HG02884 (cell line): Measurements from ENCODE around the gene ABCA13.
"Not testable (repeated sequence)": the region's sequence is repeated elsewhere in the genome, so short reads cannot be mapped to it uniquely, and the experiment has no call there.

Experiments used
- ATAC-seq: cut with Tn5 transposase; IDR thresholded peaks from one replicate; pipeline ENCODE4 v1.9.1; 2021; ENCODE audit warnings: mild to moderate bottlenecking, moderate library complexity; ENCODE audit not compliant: unreplicated experiment

Gene ABCA13

GRCh38 chr7:48171202-48171601 is at the start of gene ABCA13:
ABCA13 (plus strand) TSS chr7:48171458; CDS start chr7:48171484, 26 bp downstream.
- no peak for ATAC-seq

GRCh38 chr7:48126037-48126436 is 45.2 kb upstream of the ABCA13 start:
- ATAC-seq, result no peak

GRCh38 chr7:48130658-48131108 is 40.6 kb upstream of the ABCA13 start:
- ATAC-seq, result peak; percentile 85

GRCh38 chr7:48132792-48133191 is 38.5 kb upstream of the ABCA13 start:
- no peak for ATAC-seq

GRCh38 chr7:48139459-48139858 is 31.8 kb upstream of the ABCA13 start:
- no peak for ATAC-seq

GRCh38 chr7:48140001-48140681 is 31.1 kb upstream of the ABCA13 start:
- ATAC-seq, result no peak

- ATAC-seq, result no peak
Measured at GRCh38 chr7:48141521-48141920, 29.7 kb upstream of the ABCA13 start.

- ATAC-seq, result no peak
Measured at GRCh38 chr7:48144291-48144768, 26.9 kb upstream of the ABCA13 start.

- no peak for ATAC-seq
Measured at GRCh38 chr7:48147078-48147591, 24.1 kb upstream of the ABCA13 start.

GRCh38 chr7:48147690-48148089 is 23.6 kb upstream of the ABCA13 start:
- ATAC-seq, result not testable (repeated sequence)

- no peak for ATAC-seq
Measured at GRCh38 chr7:48148311-48148710, 22.9 kb upstream of the ABCA13 start.

- no peak for ATAC-seq
Measured at GRCh38 chr7:48149058-48149457, 22.2 kb upstream of the ABCA13 start.

- ATAC-seq, result no peak
Measured at GRCh38 chr7:48150086-48150485, 21.2 kb upstream of the ABCA13 start.

- peak; percentile 73 for ATAC-seq
Measured at GRCh38 chr7:48154792-48155413, 16.4 kb upstream of the ABCA13 start.

GRCh38 chr7:48158404-48158803 is 12.9 kb upstream of the ABCA13 start:
- ATAC-seq, result no peak

- ATAC-seq, result no peak
Measured at GRCh38 chr7:48161407-48162125, 9.7 kb upstream of the ABCA13 start.

- ATAC-seq, result no peak
Measured at GRCh38 chr7:48165157-48165556, 6.1 kb upstream of the ABCA13 start.

GRCh38 chr7:48168159-48168558 is 3.1 kb upstream of the ABCA13 start:
- ATAC-seq, result no peak

- ATAC-seq, result no peak
Measured at GRCh38 chr7:48170506-48170905, 752 bp upstream of the ABCA13 start.

- ATAC-seq, result no peak
Measured at GRCh38 chr7:48173313-48173712, 2.1 kb downstream of the ABCA13 start.

GRCh38 chr7:48173756-48174382 is 2.6 kb downstream of the ABCA13 start:
- ATAC-seq, result no peak
